IPS-15b (cell line): ENCODE data around the gene FAM118A.
"Not testable (repeated sequence)": the region's sequence is repeated elsewhere in the genome, so short reads cannot be mapped to it uniquely, and the experiment has no call there.

Experiments used
- H3K27me3 ChIP-seq: one replicate; pipeline ENCODE4 v1.6.1; 2013; ENCODE audit warnings: low read length; ENCODE audit not compliant: control insufficient read depth, insufficient read depth
- H3K36me3 ChIP-seq: one replicate; pipeline ENCODE4 v1.6.1; 2013; ENCODE audit warnings: low read length; ENCODE audit not compliant: control insufficient read depth, insufficient read depth
- H3K4me1 ChIP-seq: one replicate; pipeline ENCODE4 v1.6.1; 2013; ENCODE audit warnings: mild to moderate bottlenecking, low read length; ENCODE audit not compliant: control insufficient read depth, insufficient read depth
- H3K4me3 ChIP-seq: one replicate; pipeline ENCODE4 v1.5.1; 2013; ENCODE audit warnings: low read depth, low read length
- H3K9ac ChIP-seq: one replicate; pipeline ENCODE4 v1.6.1; 2013; ENCODE audit warnings: low read depth, mild to moderate bottlenecking, low read length
- H3K9me3 ChIP-seq: one replicate; pipeline ENCODE4 v1.6.1; 2013; ENCODE audit warnings: mild to moderate bottlenecking, low read length; ENCODE audit not compliant: control insufficient read depth, insufficient read depth

FAM118A gene

DNA sequence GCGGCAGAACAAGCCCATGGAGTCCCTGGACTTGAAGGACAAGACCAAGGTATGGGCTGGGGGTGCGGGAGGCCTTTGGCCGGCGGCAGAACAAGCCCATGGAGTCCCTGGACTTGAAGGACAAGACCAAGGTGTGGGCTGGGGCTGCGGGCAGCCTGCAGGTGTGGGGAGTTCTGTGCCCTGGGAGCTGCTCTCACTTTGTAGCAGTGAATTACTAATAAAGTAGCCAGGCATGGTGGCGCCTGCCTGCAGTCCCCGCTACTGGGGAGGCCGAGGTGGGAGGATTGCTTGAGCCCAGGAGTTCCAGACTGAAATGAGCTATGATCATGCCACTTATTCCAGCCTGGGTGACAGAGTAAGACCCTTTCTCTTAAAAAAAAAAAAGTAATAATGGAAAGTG, 18.5 kb downstream of the FAM118A start:
- H3K4me1 ChIP-seq, H3K9ac ChIP-seq, H3K4me3 ChIP-seq, H3K9me3 ChIP-seq, H3K27me3 ChIP-seq: not testable (repeated sequence)
- H3K36me3 ChIP-seq: peaks cover 21% of the 10 kb centered on the region

DNA sequence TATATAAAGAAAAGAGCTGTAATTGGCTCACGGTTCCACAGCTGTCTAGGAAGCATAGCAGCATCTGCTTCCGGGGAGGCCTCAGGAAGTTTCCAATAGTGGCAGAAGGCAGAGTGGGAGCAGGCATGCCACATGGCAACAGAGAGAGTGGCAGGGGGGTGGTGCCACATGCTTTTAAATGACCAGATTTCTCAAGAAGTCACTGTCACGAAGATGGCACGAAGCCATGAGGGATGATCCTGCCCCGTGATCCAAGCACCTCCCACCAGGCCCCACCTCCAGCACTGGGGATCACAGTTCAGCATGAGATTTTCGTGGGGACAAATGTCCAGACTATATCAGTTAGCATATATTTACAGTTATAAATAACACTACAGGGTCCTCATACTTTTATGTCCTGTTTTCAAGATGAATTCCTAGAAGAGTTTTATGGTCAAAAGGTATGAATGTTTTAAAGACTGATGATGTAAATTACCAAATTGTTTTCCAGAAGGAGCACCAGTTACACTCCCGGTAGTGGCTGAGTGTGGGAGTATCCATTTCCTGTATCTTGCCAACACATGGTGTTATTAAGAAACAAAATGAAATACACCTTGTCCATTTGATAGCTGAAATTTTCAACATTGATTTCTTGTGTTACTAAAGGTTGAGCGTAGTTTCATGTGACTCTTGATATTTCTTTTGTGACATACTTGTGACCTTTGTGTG, 19.2 kb downstream of the FAM118A start:
- Histone ChIP-seq H3K27me3 (no peaks in the 10 kb centered on the region), H3K9me3 (no peaks in the 10 kb centered on the region), H3K4me3 (no peak overlapping the region), H3K9ac (no peak overlapping the region), H3K36me3 (peaks cover 21% of the 10 kb centered on the region), H3K4me1 (no peaks in the 10 kb centered on the region)

DNA sequence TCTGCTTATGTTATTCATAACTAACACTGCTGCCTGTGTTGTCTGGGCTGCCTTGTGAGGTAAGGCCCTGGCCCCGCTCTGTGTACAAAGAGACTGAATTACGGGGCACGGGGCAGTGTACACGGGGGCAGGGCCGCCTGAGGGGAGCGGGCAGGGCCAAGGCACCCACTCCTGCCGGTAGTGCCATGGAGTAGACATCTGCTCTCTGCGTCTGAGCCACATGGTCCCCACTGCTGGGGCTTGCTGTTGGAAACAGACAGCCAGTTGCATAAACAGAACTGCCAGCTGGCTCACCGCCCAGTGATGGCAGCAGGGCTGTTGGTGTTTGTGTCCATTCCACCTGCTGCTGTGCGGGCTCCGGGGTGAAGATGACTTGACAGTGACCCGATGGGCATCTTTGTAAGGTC, 19.8 kb downstream of the FAM118A start:
- Histone ChIP-seq H3K9ac (no peak overlapping the region), H3K4me3 (no peak overlapping the region), H3K36me3 (peaks cover 21% of the 10 kb centered on the region), H3K9me3 (no peaks in the 10 kb centered on the region), H3K4me1 (no peaks in the 10 kb centered on the region), H3K27me3 (no peaks in the 10 kb centered on the region)

DNA sequence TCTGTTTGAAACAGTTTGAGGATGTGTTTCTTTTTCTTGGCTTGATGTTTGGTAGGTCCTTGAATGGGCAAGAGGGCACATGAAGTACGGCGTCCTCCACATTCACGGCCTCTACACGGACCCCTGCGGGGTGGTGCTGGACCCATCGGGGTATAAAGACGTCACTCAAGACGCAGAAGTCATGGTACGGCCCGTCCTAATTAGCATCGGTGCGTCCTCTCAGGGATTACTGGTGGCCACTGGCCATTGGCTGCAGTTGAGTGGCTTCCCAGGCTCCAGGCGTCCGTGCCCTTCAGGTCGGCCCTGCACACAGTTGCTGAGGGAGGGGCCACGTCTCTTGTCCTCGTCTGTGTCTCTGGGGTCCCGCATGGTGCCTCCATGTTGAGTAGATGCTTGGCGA, 20.8 kb downstream of the FAM118A start:
- Histone ChIP-seq H3K9ac (no peak overlapping the region), H3K36me3 (peaks cover 19% of the 10 kb centered on the region), H3K9me3 (no peaks in the 10 kb centered on the region), H3K4me3 (no peak overlapping the region), H3K27me3 (no peaks in the 10 kb centered on the region), H3K4me1 (no peaks in the 10 kb centered on the region)

DNA sequence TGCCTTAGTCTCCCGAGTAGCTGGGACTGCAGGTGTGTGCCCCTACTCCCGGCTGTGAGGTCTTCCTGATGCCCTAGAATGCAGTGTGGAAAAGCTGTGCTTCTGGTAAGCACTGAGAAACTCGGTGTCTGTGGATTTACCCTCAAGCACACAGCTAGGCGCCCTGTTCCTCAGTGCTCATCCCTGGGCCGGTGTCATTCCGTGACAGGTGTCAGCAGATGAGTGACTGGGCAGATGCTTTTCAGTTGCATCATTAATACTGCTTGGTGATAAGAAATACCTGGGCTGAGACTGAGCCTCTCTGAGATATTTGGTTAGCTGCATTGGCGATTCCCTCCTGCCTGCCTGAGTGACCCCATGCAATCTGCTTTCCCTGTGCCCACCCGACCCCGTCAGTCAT, 21.8 kb downstream of the FAM118A start:
- H3K4me3 ChIP-seq: no peak overlapping the region

DNA sequence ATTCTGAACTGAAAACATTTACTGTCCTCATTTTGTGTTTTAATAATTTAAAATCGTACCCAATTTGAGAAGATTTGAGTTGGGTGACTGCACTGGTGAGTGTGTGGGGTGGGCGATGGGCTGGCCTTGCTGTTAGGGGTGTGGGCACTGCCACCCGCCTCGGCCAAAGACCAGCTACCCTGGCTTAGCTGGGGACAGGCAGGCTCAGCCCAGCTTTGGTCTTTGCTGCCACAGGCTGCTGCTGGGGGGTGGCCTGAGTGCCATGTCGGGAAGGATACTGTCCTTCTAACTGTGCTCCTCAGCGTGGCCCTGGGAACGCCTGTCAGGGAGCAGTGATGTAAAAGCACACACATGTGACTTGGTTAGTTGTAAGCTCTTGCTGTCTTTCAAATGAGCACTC, 22.3 kb downstream of the FAM118A start:
- H3K4me3 ChIP-seq: no peak overlapping the region
- no peaks in the 10 kb centered on the region for H3K4me1 ChIP-seq
- H3K9ac ChIP-seq: no peak overlapping the region
- H3K36me3 ChIP-seq: peaks cover 18% of the 10 kb centered on the region
- no peaks in the 10 kb centered on the region for H3K9me3 ChIP-seq
- no peaks in the 10 kb centered on the region for H3K27me3 ChIP-seq

More for the DNA sequence above, 21.8 kb downstream of the FAM118A start:
- no peaks in the 10 kb centered on the region for H3K9me3 ChIP-seq
- no peaks in the 10 kb centered on the region for H3K4me1 ChIP-seq
- no peaks in the 10 kb centered on the region for H3K27me3 ChIP-seq
- H3K36me3 ChIP-seq: peaks cover 19% of the 10 kb centered on the region
- no peak overlapping the region for H3K9ac ChIP-seq

DNA sequence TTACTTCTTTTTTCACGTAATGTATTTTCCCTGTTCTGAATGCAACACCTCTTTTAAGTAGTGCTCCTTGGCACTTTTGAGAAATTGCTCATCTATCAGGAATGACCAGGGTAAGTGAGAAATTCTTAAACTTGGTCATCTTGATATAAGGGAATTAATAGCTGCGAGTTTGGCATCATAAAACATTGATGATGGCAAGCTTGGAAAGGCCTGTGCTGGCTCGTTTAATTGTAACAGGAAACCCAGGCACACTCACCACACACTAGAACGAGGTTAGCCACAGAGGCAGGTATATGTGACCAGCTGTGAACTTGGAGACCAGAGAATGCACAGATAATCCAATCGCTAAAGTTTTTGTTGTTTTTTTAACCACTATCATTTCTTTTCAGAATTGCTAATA, 24.3 kb downstream of the FAM118A start:
- H3K9ac ChIP-seq: no peak overlapping the region
- no peaks in the 10 kb centered on the region for H3K9me3 ChIP-seq
- no peaks in the 10 kb centered on the region for H3K27me3 ChIP-seq
- H3K4me1 ChIP-seq: no peaks in the 10 kb centered on the region
- peaks cover 9% of the 10 kb centered on the region for H3K36me3 ChIP-seq
- no peak overlapping the region for H3K4me3 ChIP-seq

DNA sequence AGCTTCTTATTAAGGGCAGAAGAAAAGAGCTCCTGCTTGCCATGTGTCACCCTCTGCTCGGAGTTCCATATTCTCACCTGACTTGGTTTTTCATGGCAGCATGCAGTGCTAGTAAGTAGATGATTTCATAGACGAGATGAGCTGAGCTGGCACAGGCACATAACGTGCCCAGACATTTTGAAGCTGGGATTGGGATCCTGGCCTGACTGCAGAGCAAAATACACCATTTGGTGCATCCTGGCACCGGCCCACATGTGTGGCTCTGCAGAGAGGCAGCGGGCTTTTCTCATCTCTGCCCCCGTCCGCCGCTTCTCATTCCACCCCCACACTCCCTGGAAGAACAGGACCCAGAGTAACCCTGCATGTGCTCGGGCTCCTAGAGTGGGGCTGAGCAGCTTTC, 24.8 kb downstream of the FAM118A start:
- Histone ChIP-seq H3K36me3 (peaks cover 8% of the 10 kb centered on the region), H3K9ac (no peak overlapping the region), H3K27me3 (no peaks in the 10 kb centered on the region), H3K4me3 (no peak overlapping the region), H3K4me1 (no peaks in the 10 kb centered on the region), H3K9me3 (no peaks in the 10 kb centered on the region)

DNA sequence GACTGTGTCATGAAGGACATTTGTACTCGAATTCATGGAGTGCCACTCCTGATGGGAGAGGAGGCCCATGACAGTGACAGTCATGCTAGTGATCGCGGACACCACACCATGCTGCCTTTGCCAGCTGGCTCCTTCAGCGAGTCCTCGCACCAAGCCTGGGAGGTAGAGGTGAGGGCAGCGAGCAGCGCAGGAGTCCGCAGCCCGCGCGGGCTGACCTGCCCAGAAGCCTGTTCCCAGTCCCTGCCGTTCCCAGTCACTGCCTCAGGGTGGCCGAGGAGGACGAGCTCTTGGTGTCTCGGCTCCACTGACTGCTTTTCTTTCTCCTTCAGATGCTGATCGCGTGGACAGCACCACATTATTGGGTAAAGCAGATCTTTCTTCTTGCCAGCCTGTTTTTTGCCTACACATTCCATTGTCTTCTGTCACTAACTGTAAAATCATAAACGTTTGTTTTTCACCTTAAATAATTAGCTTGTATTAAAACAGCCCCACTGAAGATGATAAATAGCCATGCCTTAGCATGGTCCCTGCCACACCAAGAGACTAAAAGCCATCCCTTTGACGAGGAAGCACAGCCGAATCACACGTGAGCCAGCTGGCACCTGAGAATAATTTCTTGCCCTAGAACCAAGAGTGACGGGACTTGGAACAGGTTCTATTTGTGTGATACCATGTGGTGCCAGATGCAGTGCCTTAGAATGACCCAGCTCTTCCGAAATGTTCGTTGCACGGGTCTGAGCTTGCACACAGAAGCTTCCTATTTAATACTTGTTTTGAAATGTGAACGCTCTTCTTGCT, 25.5 kb downstream of the FAM118A start:
- no peaks in the 10 kb centered on the region for H3K9me3 ChIP-seq
- no peak overlapping the region for H3K9ac ChIP-seq
- H3K27me3 ChIP-seq: no peaks in the 10 kb centered on the region
- H3K4me1 ChIP-seq: no peaks in the 10 kb centered on the region
- H3K4me3 ChIP-seq: no peak overlapping the region
- H3K36me3 ChIP-seq: peaks cover 7% of the 10 kb centered on the region

DNA sequence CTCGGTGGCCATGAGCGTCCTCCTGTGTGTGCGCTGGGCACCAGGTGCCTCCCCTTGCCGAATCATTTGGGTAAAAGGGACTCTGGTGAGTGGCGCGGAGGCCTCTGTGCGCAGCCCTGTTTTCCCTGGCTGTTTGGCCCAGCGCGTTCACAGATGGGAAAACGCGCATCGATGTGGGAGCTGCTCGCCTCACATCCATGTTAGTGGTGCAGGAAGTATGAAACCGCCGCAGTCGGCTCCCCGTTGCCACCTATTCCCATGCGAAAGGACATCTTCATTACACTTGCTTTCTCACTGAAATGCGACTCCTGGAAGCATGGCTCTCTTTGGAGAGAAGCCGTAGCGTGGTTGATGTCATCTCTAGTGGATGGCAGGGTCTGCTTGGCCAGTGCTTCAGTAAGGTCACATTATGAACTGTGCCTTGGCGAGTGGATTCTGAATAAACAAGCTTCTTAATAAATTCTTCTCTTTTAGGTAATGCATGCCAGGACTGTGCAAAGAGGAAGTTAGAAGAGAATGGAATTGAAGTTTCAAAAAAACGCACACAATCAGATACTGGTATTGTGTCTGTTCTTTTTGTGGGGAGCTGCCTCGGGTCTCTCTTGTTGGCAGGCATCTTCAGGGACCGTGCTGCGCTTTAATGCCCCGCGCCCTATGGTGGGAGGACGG, 26.3 kb downstream of the FAM118A start:
- H3K4me1 ChIP-seq: no peaks in the 10 kb centered on the region
- peaks cover 8% of the 10 kb centered on the region for H3K36me3 ChIP-seq

DNA sequence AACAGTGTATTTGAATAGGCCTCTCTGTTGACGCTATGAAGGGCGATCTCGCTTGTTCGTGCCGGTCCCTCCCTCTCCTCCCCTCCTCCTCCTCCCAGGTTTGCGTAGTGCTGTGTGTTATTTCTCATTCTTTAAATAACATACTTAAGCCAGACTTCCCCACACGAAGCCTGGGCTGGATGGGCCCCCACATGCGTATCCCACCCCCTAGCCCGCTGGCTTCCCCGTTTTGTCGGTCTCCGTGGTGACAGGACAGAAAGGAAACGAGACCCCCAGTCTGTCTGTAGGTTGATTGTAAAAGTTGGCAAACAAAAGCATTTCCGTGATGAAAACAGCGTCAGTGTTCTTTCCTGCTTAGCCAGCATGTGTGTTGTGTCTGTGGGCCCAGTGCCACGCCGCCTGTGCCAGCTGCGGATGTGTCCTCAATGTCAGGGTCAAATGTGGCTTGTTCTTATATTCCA, 27.3 kb downstream of the FAM118A start:
- Histone ChIP-seq H3K4me1 (no peaks in the 10 kb centered on the region), H3K4me3 (no peak overlapping the region), H3K9ac (no peak overlapping the region), H3K9me3 (no peaks in the 10 kb centered on the region), H3K27me3 (no peaks in the 10 kb centered on the region), H3K36me3 (peaks cover 4% of the 10 kb centered on the region)

More for the DNA sequence above, 26.3 kb downstream of the FAM118A start:
- Histone ChIP-seq H3K9ac (no peak overlapping the region), H3K27me3 (no peaks in the 10 kb centered on the region), H3K9me3 (no peaks in the 10 kb centered on the region), H3K4me3 (no peak overlapping the region)
